Breast epithelium (tissue), 4 donors: ENCODE measurements around the gene KCTD10. TPM values are rescaled to one million over a fixed set of nuclear protein-coding genes. Genes with fewer than 3 reads are reported as not detected.

Experiments
- DNase-seq, 2 donors: peaks; one replicate each; pipeline ENCODE4 v3.0.0-alpha.2; 2019; ENCODE audit warnings: low spot score in 2 of 2
- H3K27ac ChIP-seq, 2 donors: fragments of 200-600 bp; sonication (generic) in 1 of 2; one replicate each; pipeline ENCODE4 v1.5.1; 2016 to 2019; ENCODE audit warnings: mild to moderate bottlenecking in 1 of 2
- H3K27me3 ChIP-seq, 2 donors: fragments of 200-600 bp; sonication (generic) in 1 of 2; one replicate each; pipeline versions ENCODE4 v1.5.1 to v1.6.0; 2017 to 2019; ENCODE audit warnings: control low read depth in 1 of 2, mild to moderate bottlenecking in 1 of 2
- H3K36me3 ChIP-seq: fragments of 200-600 bp; one replicate; pipeline ENCODE4 v1.5.1; 2019
- H3K4me1 ChIP-seq, 2 donors: fragments of 200-600 bp; sonication (generic); one replicate each; pipeline ENCODE4 v1.5.1; 2016 to 2019; ENCODE audit warnings: control low read depth in 1 of 2
- H3K4me3 ChIP-seq, 3 donors: fragments of 200-600 bp; sonication (generic); 1 replicate in 2 of 3; 2 replicates in 1 of 3; pipeline ENCODE4 v1.5.1; 2016 to 2019; ENCODE audit warnings: mild to moderate bottlenecking in 3 of 3, moderate library complexity in 2 of 3
- H3K9me3 ChIP-seq, 2 donors: fragments of 200-600 bp; sonication (generic) in 1 of 2; one replicate each; pipeline ENCODE4 v1.5.1; 2016 to 2019; ENCODE audit warnings: control low read depth in 1 of 2
- POLR2A ChIP-seq: fragments of 450-650 bp; IDR thresholded peaks from one replicate; pipeline ENCODE4 v1.6.1; 2016; ENCODE audit warnings: antibody characterized with exemption, mild to moderate bottlenecking, moderate library complexity
- POLR2AphosphoS5 ChIP-seq, 3 donors: sonication (generic); formaldehyde crosslinking; IDR thresholded peaks; one replicate each; pipeline ENCODE4 v1.6.1; 2017; ENCODE audit warnings: antibody characterized with exemption in 3 of 3
- intact Hi-C: fragments of 100-400 bp; cut with DNase I; formaldehyde crosslinking; loops from one replicate; pipeline ENCODE4 v1.15.1; 2023; ENCODE audit warnings: low total_unique reads
- total RNA-seq, 3 donors: library from RNA; depleted of rRNA; stranded (reverse); fragments of >200 nt; gene quantifications; one replicate each; pipeline ENCODE4 v1.1.0, GENCODE V29; 2016
- TF ChIP-seq, protein P1 (sequence below), 3 donors: fragments of 450-650 bp; IDR thresholded peaks; one replicate each; pipeline ENCODE4 v1.5.1; 2016 to 2017; ENCODE audit warnings: antibody characterized with exemption in 3 of 3, mild to moderate bottlenecking in 3 of 3, moderate library complexity in 3 of 3

Gene KCTD10
- total RNA-seq, 3 donors from 2014 or later = 65.3 to 86.2 (median 70.4) TPM

DNA sequence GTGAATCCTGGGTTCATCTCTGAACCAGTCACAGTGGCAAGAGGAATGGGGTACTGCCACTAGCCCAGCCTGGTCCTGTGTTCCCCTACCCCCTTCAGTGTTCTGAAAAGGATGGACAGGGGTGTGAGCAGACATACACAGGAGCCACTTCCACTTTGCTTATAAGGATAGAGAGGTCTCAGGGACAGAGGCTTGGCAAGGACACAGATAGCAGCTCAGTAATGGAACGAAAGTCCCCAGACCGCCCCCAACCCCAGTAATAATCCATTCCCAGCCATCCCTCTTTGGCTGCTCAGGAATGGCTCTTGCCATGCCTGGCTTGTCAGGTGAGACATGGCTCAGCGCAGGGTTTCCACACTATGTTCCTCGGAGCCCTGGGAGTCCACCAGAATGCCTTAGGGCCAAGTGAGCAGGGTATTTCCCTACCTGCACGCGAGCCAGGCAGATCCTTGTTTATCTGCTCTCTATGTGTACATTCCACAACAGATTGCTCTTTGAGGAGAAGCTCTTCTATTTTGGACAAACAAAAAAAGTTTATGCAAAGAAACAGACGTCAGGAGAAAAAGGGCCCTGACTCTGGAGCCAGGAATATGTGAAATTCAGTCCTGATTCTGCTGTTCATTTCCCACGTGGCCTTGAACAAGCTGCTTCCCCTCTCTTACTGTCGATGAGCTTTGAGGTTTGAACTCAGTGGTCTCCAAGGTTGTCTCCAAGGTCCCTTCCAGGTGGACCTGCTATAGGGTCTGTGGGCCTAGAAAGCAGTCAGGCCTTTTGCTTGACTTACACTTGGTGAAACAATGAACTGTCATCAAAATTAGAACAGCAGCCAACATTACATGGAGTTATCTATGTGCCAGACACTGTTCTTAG lies 10.3 kb upstream of the KCTD10 start:
- no peak overlapping the region for H3K4me3 ChIP-seq
- intact Hi-C loops = no loop called here
- peaks cover 37% of the 10 kb centered on the region for H3K36me3 ChIP-seq
- H3K27me3 ChIP-seq = no peaks in the 10 kb centered on the region
- TF ChIP-seq POLR2A (no peak), POLR2AphosphoS5 (IDR thresholded peaks at IDR 0.05) (no peak)
- TF ChIP-seq, protein P1, sequence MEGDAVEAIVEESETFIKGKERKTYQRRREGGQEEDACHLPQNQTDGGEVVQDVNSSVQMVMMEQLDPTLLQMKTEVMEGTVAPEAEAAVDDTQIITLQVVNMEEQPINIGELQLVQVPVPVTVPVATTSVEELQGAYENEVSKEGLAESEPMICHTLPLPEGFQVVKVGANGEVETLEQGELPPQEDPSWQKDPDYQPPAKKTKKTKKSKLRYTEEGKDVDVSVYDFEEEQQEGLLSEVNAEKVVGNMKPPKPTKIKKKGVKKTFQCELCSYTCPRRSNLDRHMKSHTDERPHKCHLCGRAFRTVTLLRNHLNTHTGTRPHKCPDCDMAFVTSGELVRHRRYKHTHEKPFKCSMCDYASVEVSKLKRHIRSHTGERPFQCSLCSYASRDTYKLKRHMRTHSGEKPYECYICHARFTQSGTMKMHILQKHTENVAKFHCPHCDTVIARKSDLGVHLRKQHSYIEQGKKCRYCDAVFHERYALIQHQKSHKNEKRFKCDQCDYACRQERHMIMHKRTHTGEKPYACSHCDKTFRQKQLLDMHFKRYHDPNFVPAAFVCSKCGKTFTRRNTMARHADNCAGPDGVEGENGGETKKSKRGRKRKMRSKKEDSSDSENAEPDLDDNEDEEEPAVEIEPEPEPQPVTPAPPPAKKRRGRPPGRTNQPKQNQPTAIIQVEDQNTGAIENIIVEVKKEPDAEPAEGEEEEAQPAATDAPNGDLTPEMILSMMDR (IDR thresholded peaks at IDR 0.05) = no peak
- DNase-seq = no peak
- H3K27ac ChIP-seq = no peak overlapping the region
- H3K9me3 ChIP-seq = no peaks in the 10 kb centered on the region
- no peaks in the 10 kb centered on the region for H3K4me1 ChIP-seq

DNA sequence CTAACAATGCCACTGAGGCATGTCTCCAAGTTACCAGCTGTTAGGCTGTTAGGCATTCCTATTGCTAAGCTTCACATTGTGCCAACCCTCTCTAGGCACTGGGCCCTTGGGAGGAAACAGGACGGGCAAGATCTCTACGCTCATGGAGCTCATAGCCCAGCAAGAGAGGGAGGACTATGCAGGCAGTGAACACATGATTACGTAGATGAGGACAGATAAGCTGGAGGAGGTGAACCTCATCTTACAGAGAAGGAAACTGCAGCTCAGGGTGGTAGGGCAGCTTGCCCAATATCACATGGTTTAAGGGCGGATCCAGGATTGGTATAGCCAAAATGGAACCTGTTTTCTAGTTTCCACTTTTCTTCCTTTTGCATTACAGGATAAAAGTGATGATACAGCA lies 8.1 kb upstream of the KCTD10 start:
- Histone ChIP-seq H3K27me3 (no peaks in the 10 kb centered on the region), H3K36me3 (peaks cover 37% of the 10 kb centered on the region), H3K27ac (no peak overlapping the region), H3K4me3 (no peak overlapping the region), H3K4me1 (no peaks in the 10 kb centered on the region), H3K9me3 (no peaks in the 10 kb centered on the region)
- DNase-seq = no peak
- intact Hi-C loops = no loop called here
- TF ChIP-seq POLR2A (no peak), POLR2AphosphoS5 (IDR thresholded peaks at IDR 0.05) (no peak)
- TF ChIP-seq, protein P1 (IDR thresholded peaks at IDR 0.05) = no peak

DNA sequence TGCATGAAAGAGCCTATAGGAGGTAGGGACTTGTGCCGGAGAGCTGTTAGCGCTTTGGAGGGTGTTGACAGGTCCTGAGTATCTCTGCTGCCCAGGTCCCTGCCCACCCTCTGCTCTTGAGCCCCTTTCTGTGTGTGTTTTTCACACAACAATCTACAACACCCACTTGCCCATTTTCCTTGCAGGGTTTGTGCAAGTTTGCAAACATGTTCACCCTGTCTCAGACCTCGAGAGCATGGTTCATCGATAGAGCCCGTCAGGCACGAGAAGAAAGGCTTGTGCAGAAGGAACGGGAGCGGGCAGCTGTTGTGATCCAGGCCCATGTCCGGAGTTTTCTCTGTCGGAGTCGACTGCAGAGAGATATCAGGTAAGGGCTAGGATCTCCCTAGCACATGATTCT lies 6.2 kb upstream of the KCTD10 start:
- Histone ChIP-seq H3K27me3 (no peaks in the 10 kb centered on the region), H3K4me1 (peaks cover 3 to 4% of the 10 kb centered on the region in 2 donors), H3K27ac (no peak overlapping the region), H3K9me3 (no peaks in the 10 kb centered on the region), H3K36me3 (peaks cover 20% of the 10 kb centered on the region), H3K4me3 (no peak overlapping the region)
- intact Hi-C loops = no loop called here
- no peak for DNase-seq
- TF ChIP-seq POLR2AphosphoS5 (IDR thresholded peaks at IDR 0.05) = no peak
- no peak for TF ChIP-seq POLR2A
- TF ChIP-seq, protein P1 (IDR thresholded peaks at IDR 0.05) = no peak

DNA sequence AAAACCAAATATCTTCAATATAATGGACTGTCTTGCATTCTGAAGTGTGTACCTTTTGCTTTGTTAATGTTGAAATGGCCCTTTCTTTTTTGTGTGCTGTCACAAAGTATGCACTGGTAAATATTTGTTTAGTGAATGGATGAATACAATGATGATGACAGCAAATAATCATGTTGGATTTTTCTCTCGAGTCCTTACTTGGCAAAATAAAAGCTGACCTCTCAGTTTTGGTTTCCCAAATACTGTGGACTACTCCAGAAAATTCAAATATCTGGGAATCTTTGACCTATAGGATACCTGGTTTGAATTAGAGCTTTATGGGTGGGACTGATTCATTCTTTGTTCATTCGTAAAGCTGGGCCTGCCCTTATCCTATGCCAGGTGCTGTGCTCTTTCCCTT lies 5.8 kb upstream of the KCTD10 start:
- peaks cover 4 to 6% of the 10 kb centered on the region in 2 donors for H3K4me1 ChIP-seq
- no peaks in the 10 kb centered on the region for H3K27me3 ChIP-seq
- intact Hi-C loops = no loop called here
- H3K27ac ChIP-seq = no peak overlapping the region
- no peak for DNase-seq
- no peak overlapping the region for H3K4me3 ChIP-seq
- no peak for TF ChIP-seq POLR2AphosphoS5 (IDR thresholded peaks at IDR 0.05)
- TF ChIP-seq, protein P1 (IDR thresholded peaks at IDR 0.05) = no peak
- TF ChIP-seq POLR2A = no peak
- H3K36me3 ChIP-seq = peaks cover 16% of the 10 kb centered on the region
- no peaks in the 10 kb centered on the region for H3K9me3 ChIP-seq

DNA sequence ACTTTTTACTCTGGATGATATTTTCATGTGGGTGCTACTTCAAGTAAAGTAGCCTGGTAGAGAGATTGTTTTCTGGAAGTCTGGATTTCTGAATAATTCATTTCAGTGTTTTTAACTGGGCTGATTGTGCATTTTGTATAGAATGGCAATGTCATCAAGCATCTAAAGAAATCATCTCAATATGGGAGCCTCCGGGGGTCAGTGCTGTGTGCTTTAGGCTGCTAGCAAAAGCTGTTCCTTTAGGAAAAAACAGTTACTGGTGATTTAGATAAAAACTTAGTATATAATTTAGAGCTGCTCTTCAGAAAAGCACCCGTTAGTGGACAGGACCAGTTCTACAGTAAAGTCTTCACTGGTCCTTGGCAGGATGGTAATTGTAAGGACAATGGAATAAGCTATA lies 5.4 kb upstream of the KCTD10 start:
- TF ChIP-seq POLR2A (no peak), POLR2AphosphoS5 (IDR thresholded peaks at IDR 0.05) (no peak)
- TF ChIP-seq, protein P1 (IDR thresholded peaks at IDR 0.05) = no peak

More for the DNA sequence above, 5.4 kb upstream of the KCTD10 start:
- intact Hi-C loops = no loop called here
- Histone ChIP-seq H3K27me3 (no peaks in the 10 kb centered on the region), H3K9me3 (no peaks in the 10 kb centered on the region), H3K4me1 (peaks cover 4 to 6% of the 10 kb centered on the region in 2 donors), H3K27ac (no peak overlapping the region), H3K4me3 (no peak overlapping the region), H3K36me3 (peaks cover 16% of the 10 kb centered on the region)
- no peak for DNase-seq
